HUES64 (cell line): ENCODE measurements around the gene KIF20B.

Source experiments
- H3K27ac ChIP-seq: 2 replicates; pipeline ENCODE4 v1.7.0; 2013; ENCODE audit warnings: low read depth, low read length, inconsistent platforms
- H3K27me3 ChIP-seq: 2 replicates; pipeline ENCODE4 v1.6.1; 2013; ENCODE audit warnings: mild to moderate bottlenecking, low read length; ENCODE audit not compliant: insufficient read depth
- H3K36me3 ChIP-seq: 2 replicates; pipeline ENCODE4 v1.6.1; 2013; ENCODE audit warnings: mild to moderate bottlenecking, low read length; ENCODE audit not compliant: insufficient read depth
- H3K4me1 ChIP-seq: 2 replicates; pipeline ENCODE4 v1.6.1; 2013; ENCODE audit warnings: mild to moderate bottlenecking, low read length, moderate library complexity; ENCODE audit not compliant: insufficient read depth
- H3K4me3 ChIP-seq: 2 replicates; pipeline ENCODE4 v1.5.1; 2013; ENCODE audit warnings: mild to moderate bottlenecking, low read length, moderate library complexity
- H3K9ac ChIP-seq: 2 replicates; pipeline ENCODE4 v1.6.1; 2013; ENCODE audit warnings: mild to moderate bottlenecking, low read depth, low read length
- H3K9me3 ChIP-seq: 2 replicates; pipeline ENCODE4 v1.6.1; 2013; ENCODE audit warnings: low read depth, low read length; ENCODE audit not compliant: insufficient read depth
- WGBS: fragments of 150-250, 120-280 bp; methylation state at CpG from one replicate; pipeline ENCODE4 v1.1.7; 2013; ENCODE audit warnings: missing lambda C conversion rate; 5-methylcytosine and 5-hydroxymethylcytosine counted together

Gene KIF20B

GRCh38 chr10:89663144-89663543 lies 38.2 kb upstream of the KIF20B start:
- Histone ChIP-seq H3K27ac (no peak overlapping the region), H3K36me3 (no peaks in the 10 kb centered on the region), H3K4me3 (no peak overlapping the region), H3K9ac (no peak overlapping the region), H3K9me3 (no peaks in the 10 kb centered on the region), H3K4me1 (no peaks in the 10 kb centered on the region), H3K27me3 (no peaks in the 10 kb centered on the region)
- WGBS = 84% methylated on average over 3 of the region's 3 CpGs

DNA sequence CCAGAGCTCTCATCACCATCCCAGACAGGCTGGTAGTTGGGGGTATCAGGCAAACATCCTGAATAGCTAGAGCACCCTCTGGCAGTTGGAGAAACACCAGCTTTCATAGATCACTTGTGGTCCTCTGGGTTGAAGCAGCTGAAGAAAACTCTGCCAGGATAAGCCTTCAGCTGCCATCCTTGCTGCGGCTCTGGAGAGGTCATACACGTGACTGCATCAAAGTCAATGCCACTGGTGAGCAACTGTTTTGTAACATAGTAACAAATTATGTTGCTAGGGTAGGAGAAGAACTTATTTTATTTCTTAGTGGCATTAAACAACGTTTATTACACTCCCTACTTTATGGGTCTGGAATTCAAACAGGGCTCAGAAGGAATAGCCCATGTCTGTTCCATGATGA lies 37.2 kb upstream of the KIF20B start:
- H3K4me3 ChIP-seq = no peak overlapping the region
- no peaks in the 10 kb centered on the region for H3K9me3 ChIP-seq
- WGBS = 94% methylated on average over 3 of the region's 3 CpGs
- H3K4me1 ChIP-seq = no peaks in the 10 kb centered on the region
- no peak overlapping the region for H3K27ac ChIP-seq
- H3K9ac ChIP-seq = no peak overlapping the region
- no peaks in the 10 kb centered on the region for H3K36me3 ChIP-seq
- no peaks in the 10 kb centered on the region for H3K27me3 ChIP-seq

- WGBS = 88% methylated on average over 2 of the region's 2 CpGs
- H3K27ac ChIP-seq = no peak overlapping the region
- H3K27me3 ChIP-seq = no peaks in the 10 kb centered on the region
- H3K9ac ChIP-seq = no peak overlapping the region
- H3K9me3 ChIP-seq = no peaks in the 10 kb centered on the region
- H3K4me1 ChIP-seq = no peaks in the 10 kb centered on the region
- no peaks in the 10 kb centered on the region for H3K36me3 ChIP-seq
- no peak overlapping the region for H3K4me3 ChIP-seq
These were observed 36.1 kb upstream of the KIF20B start for GRCh38 chr10:89665302-89665701.

GRCh38 chr10:89666138-89666537 lies 35.3 kb upstream of the KIF20B start:
- WGBS = 93% methylated on average over 1 of the region's 1 CpG
- Histone ChIP-seq H3K27ac (no peak overlapping the region), H3K36me3 (no peaks in the 10 kb centered on the region), H3K4me1 (no peaks in the 10 kb centered on the region), H3K9me3 (no peaks in the 10 kb centered on the region), H3K4me3 (no peak overlapping the region), H3K27me3 (no peaks in the 10 kb centered on the region), H3K9ac (no peak overlapping the region)

DNA sequence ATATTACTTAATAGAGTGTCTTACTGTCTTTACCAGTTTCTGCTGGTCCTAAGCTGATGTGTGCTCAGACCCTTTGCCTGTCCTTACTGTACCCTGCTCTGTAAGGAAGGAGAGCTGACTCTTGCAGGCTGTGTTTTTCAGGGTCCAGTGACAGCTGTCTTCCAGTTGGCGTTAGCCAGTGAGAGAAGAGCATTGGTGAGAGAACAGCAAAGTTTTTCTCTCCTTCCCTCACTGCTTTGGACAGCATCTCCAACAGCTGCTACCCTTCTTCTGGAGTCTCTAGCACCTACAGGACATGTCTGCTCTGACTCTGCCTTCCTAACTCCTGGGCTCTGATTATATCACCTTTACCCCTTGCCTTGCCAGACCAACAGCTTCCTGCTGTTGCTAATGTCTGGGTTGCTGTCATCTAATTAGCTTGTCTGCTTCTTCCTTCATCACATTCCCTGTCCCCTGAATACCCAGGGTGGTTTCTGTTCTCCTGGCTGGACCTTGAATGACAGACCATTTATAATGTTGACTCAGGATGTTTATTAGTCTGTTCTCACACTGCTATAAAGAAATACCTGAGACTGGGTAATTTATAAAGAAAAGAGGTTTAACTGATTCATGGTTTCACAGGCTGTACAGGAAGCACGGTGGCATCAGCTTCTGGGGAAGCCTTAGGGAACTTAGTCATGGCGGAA lies 32.9 kb upstream of the KIF20B start:
- H3K4me3 ChIP-seq = no peak overlapping the region
- H3K9ac ChIP-seq = no peak overlapping the region
- H3K27ac ChIP-seq = no peak overlapping the region
- H3K4me1 ChIP-seq = no peaks in the 10 kb centered on the region
- no peaks in the 10 kb centered on the region for H3K9me3 ChIP-seq
- no peaks in the 10 kb centered on the region for H3K36me3 ChIP-seq
- WGBS = 96% methylated on average over 3 of the region's 3 CpGs
- no peaks in the 10 kb centered on the region for H3K27me3 ChIP-seq

DNA sequence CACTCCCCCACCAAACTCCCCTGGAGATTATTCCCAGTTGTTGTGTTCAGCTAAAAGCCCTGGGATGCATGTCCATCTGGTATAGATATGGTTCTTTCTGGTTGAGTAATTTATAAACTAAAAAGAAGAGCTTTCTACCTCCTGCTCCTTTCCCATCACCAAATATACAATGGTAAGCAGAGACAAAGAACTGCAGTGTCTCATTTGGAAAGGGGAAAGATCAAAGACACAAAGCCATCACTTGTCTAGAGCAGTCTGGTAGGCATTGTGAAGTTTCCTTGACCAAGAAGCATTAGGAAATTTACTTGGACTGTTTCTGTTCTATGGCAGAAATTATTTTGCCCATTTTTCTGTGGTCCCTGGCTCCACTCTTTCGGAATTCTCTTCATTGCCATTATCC lies 31.4 kb upstream of the KIF20B start:
- Histone ChIP-seq H3K4me1 (peaks cover 6% of the 10 kb centered on the region), H3K36me3 (no peaks in the 10 kb centered on the region), H3K9ac (no peak overlapping the region), H3K9me3 (no peaks in the 10 kb centered on the region), H3K27me3 (no peaks in the 10 kb centered on the region), H3K4me3 (no peak overlapping the region), H3K27ac (no peak overlapping the region)
- WGBS = 84% methylated on average over 1 of the region's 1 CpG

DNA sequence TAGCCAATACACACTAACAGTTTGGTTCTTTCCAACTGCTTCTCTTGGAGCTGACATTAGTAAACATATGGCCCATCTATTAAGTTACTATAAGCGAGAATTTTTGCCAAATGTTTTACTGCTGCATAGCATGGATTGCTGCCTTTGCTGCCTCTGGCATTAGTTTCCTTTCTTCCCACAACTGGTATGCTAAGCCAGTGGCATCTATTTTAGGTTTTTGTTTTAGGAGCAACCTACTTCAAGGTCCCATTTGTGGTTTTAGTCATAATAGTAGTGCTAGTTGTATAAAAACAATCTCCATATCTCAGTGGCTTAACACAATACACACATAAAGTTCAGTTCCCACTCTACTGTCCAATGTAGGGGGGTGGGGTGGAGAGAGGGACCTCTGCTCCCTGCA lies 30.5 kb upstream of the KIF20B start:
- H3K9ac ChIP-seq = no peak overlapping the region
- H3K4me3 ChIP-seq = no peak overlapping the region
- H3K36me3 ChIP-seq = no peaks in the 10 kb centered on the region
- peaks cover 12% of the 10 kb centered on the region for H3K4me1 ChIP-seq
- H3K27ac ChIP-seq = no peak overlapping the region
- WGBS = 88% methylated on average over 1 of the region's 1 CpG
- H3K9me3 ChIP-seq = no peaks in the 10 kb centered on the region
- H3K27me3 ChIP-seq = no peaks in the 10 kb centered on the region

- Histone ChIP-seq H3K27ac (no peak overlapping the region), H3K4me1 (peaks cover 12% of the 10 kb centered on the region), H3K4me3 (no peak overlapping the region), H3K36me3 (no peaks in the 10 kb centered on the region), H3K9ac (no peak overlapping the region), H3K27me3 (peaks cover 4% of the 10 kb centered on the region; the same call in 1 of the 2 replicates), H3K9me3 (no peaks in the 10 kb centered on the region)
These were observed 24.0 kb upstream of the KIF20B start for GRCh38 chr10:89677341-89677740.

GRCh38 chr10:89679986-89680385 lies 21.4 kb upstream of the KIF20B start:
- Histone ChIP-seq H3K4me1 (peaks cover 6% of the 10 kb centered on the region), H3K4me3 (no peak overlapping the region), H3K27ac (no peak overlapping the region), H3K9me3 (no peaks in the 10 kb centered on the region), H3K36me3 (no peaks in the 10 kb centered on the region), H3K27me3 (peaks cover 4% of the 10 kb centered on the region; the same call in 1 of the 2 replicates), H3K9ac (no peak overlapping the region)
- 82% methylated on average over 2 of the region's 3 CpGs for WGBS

DNA sequence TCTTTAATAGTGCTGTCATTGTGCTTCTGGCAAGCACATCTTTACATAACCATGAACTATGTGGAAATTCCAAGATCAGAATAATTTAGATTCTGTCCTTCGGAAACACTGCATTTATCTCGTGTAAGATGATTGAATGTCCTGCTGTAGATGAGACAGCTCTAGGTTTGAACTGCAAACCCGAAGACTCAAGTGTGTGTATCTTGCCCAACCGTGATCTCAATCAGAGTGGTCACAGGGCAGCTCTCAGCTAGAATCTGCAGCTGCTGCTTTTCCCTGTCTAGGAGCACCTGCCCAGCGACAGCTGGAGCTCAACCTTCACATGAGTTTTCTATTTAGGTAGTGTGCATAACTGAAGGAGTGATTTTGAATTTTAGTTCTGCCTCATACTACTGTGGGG lies 17.5 kb upstream of the KIF20B start:
- no peak overlapping the region for H3K27ac ChIP-seq
- H3K36me3 ChIP-seq = no peaks in the 10 kb centered on the region
- H3K9ac ChIP-seq = no peak overlapping the region
- no peak overlapping the region for H3K4me3 ChIP-seq
- no peaks in the 10 kb centered on the region for H3K27me3 ChIP-seq
- no peaks in the 10 kb centered on the region for H3K4me1 ChIP-seq
- WGBS = 91% methylated on average over 5 of the region's 5 CpGs
- no peaks in the 10 kb centered on the region for H3K9me3 ChIP-seq

DNA sequence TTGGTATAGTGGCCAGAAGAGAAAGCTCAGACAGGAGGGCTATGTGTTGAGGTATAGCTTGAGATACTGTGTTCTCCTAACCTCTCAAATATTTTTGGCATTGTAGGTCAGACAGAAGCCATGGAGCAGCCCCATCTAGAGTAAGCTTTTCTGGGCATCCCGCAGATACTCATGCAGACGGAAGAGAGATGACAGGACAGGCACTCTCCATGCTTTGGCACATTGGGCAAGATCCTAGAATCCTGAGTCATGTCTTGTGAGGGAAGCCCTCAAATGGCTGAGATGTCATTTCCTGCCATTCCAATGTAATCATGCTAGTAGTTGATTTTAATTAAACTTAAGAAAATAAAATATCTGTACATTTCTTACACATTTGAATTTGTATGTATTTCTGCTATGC lies 16.8 kb upstream of the KIF20B start:
- Histone ChIP-seq H3K4me1 (no peaks in the 10 kb centered on the region), H3K27ac (no peak overlapping the region), H3K36me3 (no peaks in the 10 kb centered on the region), H3K9ac (no peak overlapping the region), H3K4me3 (no peak overlapping the region), H3K27me3 (no peaks in the 10 kb centered on the region), H3K9me3 (no peaks in the 10 kb centered on the region)
- WGBS = 93% methylated on average over 2 of the region's 2 CpGs

GRCh38 chr10:89685936-89686335 lies 15.5 kb upstream of the KIF20B start:
- no peaks in the 10 kb centered on the region for H3K27me3 ChIP-seq
- H3K4me3 ChIP-seq = no peak overlapping the region
- H3K9me3 ChIP-seq = no peaks in the 10 kb centered on the region
- H3K36me3 ChIP-seq = no peaks in the 10 kb centered on the region
- no peak overlapping the region for H3K9ac ChIP-seq
- no peak overlapping the region for H3K27ac ChIP-seq
- WGBS = 95% methylated on average over 4 of the region's 4 CpGs
- no peaks in the 10 kb centered on the region for H3K4me1 ChIP-seq
